Glutamatergic neuron (in vitro differentiated cells): Measurements from ENCODE around the gene DERL2. TPM values are rescaled to one million over a fixed set of nuclear protein-coding genes. Genes with fewer than 3 reads are reported as not detected.

Experiments
- DNase-seq: peaks from one replicate; pipeline ENCODE4 v3.0.0; 2022
- H3K27ac Mint-ChIP-seq: one replicate; pipeline ENCODE4 v1.8.0; 2020; ENCODE audit warnings: mild to moderate bottlenecking, mixed read lengths, inconsistent platforms; ENCODE audit not compliant: unreplicated experiment
- H3K27me3 Mint-ChIP-seq: one replicate; pipeline ENCODE4 v1.8.0; 2020; ENCODE audit warnings: mild to moderate bottlenecking, moderate library complexity, mixed read lengths, inconsistent platforms; ENCODE audit not compliant: unreplicated experiment
- H3K36me3 Mint-ChIP-seq: one replicate; pipeline ENCODE4 v1.8.0; 2020; ENCODE audit warnings: mild to moderate bottlenecking, mixed read lengths, inconsistent platforms; ENCODE audit not compliant: unreplicated experiment
- H3K4me1 Mint-ChIP-seq: one replicate; pipeline ENCODE4 v1.8.0; 2020; ENCODE audit warnings: mild to moderate bottlenecking, low read depth, mixed read lengths, inconsistent platforms; ENCODE audit not compliant: unreplicated experiment
- H3K4me3 Mint-ChIP-seq: one replicate; pipeline ENCODE4 v1.8.0; 2020; ENCODE audit warnings: mild to moderate bottlenecking, mixed read lengths, inconsistent platforms; ENCODE audit not compliant: unreplicated experiment
- H3K9me3 Mint-ChIP-seq: one replicate; pipeline ENCODE4 v1.8.0; 2020; ENCODE audit warnings: mild to moderate bottlenecking, moderate library complexity, mixed read lengths, inconsistent platforms; ENCODE audit not compliant: unreplicated experiment
- total RNA-seq: library from RNA; stranded (reverse); fragmentation: NEBNext Ultra II Directional; extraction: Animal tissue kit (Norgen Biotek cat#: 25700); gene quantifications from one replicate; pipeline ENCODE4 v1.2.1, GENCODE V29; 2021; ENCODE audit not compliant: unreplicated experiment
- TF ChIP-seq, protein P1 (sequence below): fragments of 200-600 bp; sonication (generic); IDR thresholded peaks from one replicate; pipeline ENCODE4 v1.5.0; 2021; ENCODE audit not compliant: partially characterized antibody, unreplicated experiment

DERL2 gene
- total RNA-seq, 1 donor from 2014 or later = 56.1 TPM

DNA sequence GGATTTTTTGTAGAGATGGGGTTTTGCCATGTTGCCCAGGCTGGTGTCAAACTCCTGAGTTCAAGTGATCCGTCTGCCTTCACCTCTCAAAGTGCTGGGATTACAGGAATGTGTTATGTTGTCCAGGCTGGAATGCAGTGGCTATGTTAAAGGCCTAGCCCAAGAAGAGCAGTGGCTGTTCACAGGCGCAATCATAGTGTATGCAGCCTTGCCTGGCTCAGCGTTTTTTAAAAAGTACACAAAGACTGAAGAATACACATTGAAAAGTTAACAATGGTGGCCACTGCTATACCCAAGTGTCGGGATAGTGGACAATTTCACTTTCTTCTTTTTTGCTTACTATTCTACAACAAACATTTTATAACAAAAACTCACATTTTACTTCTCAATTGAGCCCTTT is 7.0 kb downstream of the DERL2 start:
- Mint-ChIP-seq H3K27ac (no peak overlapping the region), H3K4me1 (no peaks in the 10 kb centered on the region), H3K9me3 (peaks cover 2% of the 10 kb centered on the region), H3K36me3 (peaks cover 5% of the 10 kb centered on the region), H3K27me3 (no peaks in the 10 kb centered on the region), H3K4me3 (no peak overlapping the region)
- DNase-seq = no peak
- TF ChIP-seq, protein P1, sequence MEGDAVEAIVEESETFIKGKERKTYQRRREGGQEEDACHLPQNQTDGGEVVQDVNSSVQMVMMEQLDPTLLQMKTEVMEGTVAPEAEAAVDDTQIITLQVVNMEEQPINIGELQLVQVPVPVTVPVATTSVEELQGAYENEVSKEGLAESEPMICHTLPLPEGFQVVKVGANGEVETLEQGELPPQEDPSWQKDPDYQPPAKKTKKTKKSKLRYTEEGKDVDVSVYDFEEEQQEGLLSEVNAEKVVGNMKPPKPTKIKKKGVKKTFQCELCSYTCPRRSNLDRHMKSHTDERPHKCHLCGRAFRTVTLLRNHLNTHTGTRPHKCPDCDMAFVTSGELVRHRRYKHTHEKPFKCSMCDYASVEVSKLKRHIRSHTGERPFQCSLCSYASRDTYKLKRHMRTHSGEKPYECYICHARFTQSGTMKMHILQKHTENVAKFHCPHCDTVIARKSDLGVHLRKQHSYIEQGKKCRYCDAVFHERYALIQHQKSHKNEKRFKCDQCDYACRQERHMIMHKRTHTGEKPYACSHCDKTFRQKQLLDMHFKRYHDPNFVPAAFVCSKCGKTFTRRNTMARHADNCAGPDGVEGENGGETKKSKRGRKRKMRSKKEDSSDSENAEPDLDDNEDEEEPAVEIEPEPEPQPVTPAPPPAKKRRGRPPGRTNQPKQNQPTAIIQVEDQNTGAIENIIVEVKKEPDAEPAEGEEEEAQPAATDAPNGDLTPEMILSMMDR = no peak

DNA sequence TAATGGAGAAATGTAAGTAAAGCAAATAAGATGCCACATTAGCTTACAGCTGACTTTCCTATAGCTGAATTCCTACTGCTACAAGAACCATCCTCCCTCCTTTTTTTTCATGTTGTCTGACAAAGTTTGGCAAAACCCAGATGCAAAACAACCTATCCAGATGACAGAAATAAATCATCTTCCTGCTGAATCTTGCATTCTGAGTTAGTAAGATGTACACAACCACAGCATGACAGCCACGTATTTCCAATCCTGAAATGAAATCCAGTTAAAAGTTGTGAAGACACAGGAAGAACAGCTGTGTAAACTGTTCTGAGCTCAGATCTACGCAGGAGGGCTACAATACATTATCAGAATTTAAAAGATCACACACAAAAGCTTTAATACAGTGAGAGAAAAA is 12.1 kb downstream of the DERL2 start:
- H3K4me1 Mint-ChIP-seq = no peaks in the 10 kb centered on the region

DNA sequence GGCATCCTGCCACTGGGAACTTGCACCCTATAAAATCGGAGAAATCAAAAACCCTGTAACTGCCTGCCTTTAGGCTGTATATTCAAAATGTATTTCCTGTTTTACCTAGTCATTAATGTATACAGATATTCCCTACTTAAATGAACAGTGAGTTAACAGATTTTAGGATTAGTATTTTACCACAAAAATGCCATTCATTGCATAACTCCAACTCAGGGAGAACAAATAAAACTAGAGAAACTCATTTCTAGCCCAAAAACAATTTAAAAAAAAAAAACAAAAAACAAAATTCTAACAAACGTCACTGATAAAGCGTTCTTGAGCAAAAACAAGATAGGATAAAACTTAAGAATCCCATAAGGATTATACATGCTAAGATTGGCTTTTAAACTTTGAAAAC is 13.5 kb downstream of the DERL2 start:
- Mint-ChIP-seq H3K27ac (no peak overlapping the region), H3K4me1 (peaks cover 2% of the 10 kb centered on the region), H3K4me3 (no peak overlapping the region), H3K36me3 (peaks cover 5% of the 10 kb centered on the region), H3K27me3 (no peaks in the 10 kb centered on the region), H3K9me3 (peaks cover 5% of the 10 kb centered on the region)
- DNase-seq = no peak
- TF ChIP-seq, protein P1 = no peak

More for the DNA sequence above, 12.1 kb downstream of the DERL2 start:
- Mint-ChIP-seq H3K27me3 (no peaks in the 10 kb centered on the region), H3K27ac (no peak overlapping the region), H3K36me3 (peaks cover 5% of the 10 kb centered on the region), H3K4me3 (no peak overlapping the region), H3K9me3 (peaks cover 2% of the 10 kb centered on the region)
- TF ChIP-seq, protein P1 = no peak
- DNase-seq = no peak

DNA sequence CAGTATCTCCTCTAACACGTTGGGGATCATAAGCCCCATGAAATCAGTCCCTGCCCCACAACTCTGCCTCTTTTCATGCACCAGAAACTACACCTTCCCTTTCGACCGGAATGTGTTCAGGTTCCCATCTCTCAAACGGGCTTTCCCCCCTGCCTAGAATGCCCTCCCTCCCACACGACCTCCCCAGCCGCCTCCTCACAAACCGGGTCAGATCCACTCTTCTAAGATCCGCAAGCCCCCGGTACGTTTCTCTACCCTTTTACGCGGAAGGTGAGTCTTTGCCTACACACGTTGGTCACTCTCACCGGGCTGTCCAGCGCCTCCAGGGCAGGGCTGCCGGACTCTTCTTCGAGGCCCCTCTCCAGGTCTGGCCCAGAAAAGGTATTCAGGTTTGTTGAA is 17.9 kb downstream of the DERL2 start:
- no peaks in the 10 kb centered on the region for H3K36me3 Mint-ChIP-seq
- peaks cover 3% of the 10 kb centered on the region for H3K27me3 Mint-ChIP-seq
- peaks cover 3% of the 10 kb centered on the region for H3K9me3 Mint-ChIP-seq
- TF ChIP-seq, protein P1 = no peak
- DNase-seq = no peak
- peaks cover 25% of the 10 kb centered on the region for H3K4me1 Mint-ChIP-seq
- H3K27ac Mint-ChIP-seq = peak overlapping the region; percentile 63
- H3K4me3 Mint-ChIP-seq = peak overlapping the region; percentile 96

DNA sequence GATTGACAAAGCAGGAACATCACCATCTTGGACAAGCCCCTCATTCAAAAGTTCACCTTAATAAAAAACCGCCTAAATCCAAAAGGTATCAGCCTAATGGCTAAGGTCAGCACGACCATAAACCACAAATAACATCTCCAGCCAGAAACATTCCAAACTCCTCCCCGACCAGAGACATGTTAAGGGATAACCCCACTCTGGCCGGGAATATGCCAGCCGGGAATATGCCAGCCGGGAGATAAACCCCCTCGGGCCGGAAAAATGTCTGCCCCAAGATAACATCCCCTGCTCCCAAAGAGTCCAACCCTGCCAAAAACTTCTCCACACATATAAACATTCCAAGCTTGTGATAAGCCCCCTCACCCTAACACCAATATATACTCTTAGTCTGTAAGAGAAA is 18.6 kb downstream of the DERL2 start:
- Mint-ChIP-seq H3K36me3 (no peaks in the 10 kb centered on the region), H3K9me3 (peaks cover 3% of the 10 kb centered on the region), H3K4me1 (peaks cover 26% of the 10 kb centered on the region), H3K27me3 (peaks cover 3% of the 10 kb centered on the region), H3K27ac (peak overlapping the region; percentile 45), H3K4me3 (peak overlapping the region; percentile 96)
- TF ChIP-seq, protein P1 = no peak
- no peak for DNase-seq
